GM19438 (cell line): ENCODE data around the gene KIDINS220.

Experiments
- ATAC-seq: cut with Tn5 transposase; IDR thresholded peaks from one replicate; pipeline ENCODE4 v1.9.1; 2021; ENCODE audit warnings: low read depth; ENCODE audit not compliant: unreplicated experiment

Gene KIDINS220

DNA sequence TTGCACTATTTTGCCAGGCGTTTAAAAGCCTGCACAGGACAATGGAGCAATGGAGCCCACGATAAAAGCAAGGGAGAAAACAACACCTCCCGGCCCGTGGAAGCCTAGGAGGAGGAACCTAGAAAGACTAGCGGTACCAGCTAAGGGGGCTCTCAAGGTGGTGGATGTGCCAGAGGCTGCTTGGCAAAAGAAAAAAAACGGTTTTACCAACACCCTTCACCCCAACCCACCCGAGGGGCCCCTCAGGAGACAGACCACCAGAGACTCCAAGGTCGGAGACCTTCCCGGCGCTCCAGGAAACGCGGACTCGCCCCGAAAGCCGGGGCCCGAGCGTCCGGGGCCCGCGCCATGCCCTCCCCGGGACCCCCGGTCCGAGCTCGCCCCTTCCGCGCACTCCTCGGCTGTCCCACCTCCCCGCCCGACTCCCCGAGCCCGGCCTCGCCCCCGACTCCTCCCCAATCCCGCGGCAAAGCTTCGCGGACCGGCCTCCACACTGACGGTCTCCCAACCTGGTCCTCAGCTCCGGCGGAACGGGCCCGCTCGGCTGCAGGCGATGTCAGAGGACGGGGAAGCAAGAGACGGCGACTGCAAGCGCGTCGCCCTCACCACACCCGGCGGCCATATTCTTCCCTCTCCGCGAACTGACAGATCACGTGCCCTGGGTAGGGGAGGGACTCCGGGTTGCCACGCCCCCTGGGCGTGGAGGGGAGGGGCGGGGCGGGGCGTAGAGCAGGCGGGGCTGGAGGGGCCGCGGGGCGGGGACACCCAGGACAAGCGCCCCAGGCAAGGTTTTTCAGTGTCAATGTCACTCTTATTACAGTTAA is at the start of gene KIDINS220:
Gene KIDINS220, minus strand, starts transcription at position 643 of the 824 bp plus-strand sequence. CDS start 10,520 bp downstream, outside the sequence.
- peak; percentile 86 for ATAC-seq

DNA sequence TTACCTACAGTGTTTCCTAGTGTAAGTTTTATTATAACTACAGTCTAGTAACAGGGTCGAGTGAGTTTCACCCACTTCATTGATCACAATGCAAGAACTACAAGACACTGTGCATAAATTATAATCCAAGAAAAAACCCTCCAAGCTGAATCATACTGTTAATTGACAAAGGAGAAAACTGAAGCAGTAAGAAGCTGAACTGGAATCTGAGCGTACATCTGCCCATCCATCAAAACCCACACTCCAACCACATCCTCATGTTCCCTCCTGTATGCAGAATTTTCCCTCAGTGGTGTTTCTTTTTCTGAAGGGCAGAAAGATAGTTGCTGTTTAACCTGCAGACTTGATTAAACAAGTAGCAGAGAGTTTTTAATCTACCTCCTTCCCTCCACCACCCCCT is 49.5 kb upstream of the KIDINS220 start:
- ATAC-seq, result no peak

DNA sequence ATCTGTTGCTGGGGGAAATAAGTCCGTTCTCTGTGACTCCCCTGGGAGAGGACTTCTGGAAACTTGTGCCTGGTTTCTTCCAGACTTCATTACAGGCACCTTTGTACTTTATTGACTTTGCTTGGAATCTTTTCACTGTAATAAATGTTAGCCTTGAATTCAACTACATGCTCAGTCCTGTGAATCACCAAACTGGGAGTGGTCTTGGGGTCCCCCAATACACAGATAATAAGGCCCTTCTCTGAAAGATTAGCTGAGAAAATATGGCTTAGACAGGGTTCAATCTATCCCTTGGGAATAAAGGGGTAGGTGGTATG is 48.7 kb upstream of the KIDINS220 start:
- ATAC-seq, result no peak

DNA sequence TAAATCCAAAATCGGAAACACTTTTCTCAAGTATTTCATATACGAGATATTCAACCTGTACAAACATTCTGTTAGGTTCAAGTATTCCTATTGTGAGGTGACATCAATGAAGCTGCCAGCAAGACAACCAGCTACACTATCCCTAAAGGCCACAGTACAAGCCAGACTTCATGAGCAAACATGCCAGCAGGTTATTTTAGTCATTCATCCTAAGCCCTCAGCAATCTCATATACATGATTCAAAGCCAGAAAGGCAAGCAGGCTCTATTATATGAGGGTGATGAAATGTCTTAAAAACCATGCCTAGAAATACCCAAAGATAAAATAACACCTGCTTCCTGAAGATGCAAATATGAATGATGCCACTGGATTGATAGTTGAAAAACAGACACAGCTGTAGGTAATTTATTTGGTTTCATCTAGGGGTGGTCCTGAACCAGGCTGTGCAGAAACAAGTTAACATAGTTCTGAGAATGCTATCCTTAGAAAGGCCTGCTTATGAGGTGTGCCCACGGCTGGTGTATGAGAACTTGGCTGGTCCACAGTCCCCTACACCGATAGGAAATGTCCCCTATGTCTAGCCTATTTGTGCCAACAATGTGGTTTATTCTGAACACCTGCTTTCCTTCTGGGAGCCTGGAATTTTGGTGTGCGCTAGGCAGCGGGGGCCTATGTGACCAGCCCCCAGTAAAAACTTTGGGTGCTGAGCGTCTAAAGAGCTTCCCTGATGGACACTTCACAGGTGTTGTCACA is 48.2 kb upstream of the KIDINS220 start:
- no peak for ATAC-seq

DNA sequence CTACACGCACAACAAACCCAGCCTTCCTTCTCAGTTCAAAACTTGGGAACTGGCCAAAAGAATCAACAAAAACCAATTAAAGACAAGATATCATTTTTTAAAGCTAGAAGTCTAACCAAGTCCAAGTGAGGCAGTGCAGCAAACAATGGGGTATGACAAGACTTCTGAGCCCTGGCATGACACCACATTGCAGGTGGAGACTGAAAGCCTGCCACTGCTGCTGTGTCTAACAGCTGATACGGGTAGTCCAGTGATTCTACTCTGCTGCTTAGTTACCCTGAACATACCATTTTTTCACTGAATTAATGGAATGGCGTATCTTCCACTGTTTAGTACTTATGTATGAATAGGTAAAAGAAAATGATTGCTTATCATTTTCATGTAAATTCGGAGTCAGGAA is 47.4 kb upstream of the KIDINS220 start:
- no peak for ATAC-seq

DNA sequence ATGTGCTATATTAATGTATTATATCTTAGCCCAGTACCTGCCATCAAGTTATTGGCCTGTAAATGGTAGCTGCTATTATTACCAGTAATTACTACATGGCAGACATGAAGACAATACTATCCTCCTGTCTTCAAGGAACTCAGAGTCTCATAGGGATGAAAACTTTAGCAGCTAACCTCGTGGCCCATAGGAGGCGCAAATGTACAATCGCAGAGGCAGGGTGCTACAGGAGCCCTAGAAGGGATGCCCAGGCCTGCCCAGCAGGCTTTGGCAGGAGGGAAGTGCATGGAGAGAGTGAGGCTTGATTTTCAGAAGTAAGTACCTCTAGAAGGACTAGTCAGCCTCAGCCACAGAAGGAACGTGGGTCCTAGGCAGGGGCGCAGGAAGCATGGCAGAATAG is 44.7 kb upstream of the KIDINS220 start:
- ATAC-seq, result no peak

DNA sequence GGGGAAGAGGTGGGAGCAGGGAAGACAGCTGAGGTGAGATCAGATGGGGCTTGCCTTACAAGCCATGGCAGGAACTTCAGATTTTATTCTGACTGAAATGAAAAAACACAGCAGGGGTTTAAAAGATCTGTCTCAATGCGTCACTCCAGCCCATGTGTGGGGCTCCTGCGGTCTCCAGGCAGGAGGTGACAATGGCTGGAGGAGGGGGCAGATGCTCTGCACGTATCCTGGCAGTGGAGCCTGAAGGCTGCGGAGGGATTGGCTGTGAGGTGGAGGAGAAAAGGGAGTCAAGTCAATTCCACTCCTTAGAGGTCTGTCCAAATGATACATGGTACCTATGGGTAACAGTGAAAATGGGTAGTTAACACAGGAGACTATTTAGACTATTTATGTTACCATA is 40.5 kb upstream of the KIDINS220 start:
- no peak for ATAC-seq

DNA sequence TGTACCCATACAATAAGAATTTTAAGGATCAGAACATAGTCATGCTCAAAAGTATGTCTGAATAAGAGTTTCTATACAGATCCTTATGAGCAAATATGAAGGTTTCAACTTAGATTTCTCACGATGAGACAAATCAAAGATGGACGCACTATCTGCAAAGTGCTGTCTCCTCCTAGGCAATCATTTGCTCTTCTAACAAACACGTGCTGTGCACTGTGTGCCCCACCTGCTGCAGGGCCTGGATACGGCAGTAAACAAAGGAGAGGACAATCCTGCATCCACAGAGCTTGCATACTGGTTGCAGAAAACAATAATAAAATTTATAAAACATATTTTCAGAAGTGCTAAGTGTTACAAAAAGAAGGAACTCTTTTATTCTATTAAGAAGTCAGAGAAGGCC is 39.9 kb upstream of the KIDINS220 start:
- no peak for ATAC-seq

DNA sequence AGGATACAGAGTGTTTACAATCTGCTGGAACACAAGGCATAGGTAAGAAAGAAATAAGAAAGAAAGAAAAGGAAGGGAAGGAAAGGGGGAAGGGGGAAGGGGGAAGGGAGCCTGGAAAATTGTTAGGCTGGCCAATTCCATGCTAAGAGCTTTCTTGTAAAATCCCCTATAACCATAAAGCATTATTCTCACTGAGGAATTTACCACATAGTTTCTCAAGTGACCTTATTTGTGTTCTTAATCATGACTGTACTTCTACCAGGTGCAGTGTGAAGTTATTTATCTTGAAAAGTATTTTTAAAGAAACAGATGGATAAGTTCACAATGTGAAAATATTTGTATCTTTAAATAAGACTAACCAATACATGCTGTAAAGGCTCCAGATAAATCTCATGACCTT is 39.2 kb upstream of the KIDINS220 start:
- ATAC-seq, result no peak

DNA sequence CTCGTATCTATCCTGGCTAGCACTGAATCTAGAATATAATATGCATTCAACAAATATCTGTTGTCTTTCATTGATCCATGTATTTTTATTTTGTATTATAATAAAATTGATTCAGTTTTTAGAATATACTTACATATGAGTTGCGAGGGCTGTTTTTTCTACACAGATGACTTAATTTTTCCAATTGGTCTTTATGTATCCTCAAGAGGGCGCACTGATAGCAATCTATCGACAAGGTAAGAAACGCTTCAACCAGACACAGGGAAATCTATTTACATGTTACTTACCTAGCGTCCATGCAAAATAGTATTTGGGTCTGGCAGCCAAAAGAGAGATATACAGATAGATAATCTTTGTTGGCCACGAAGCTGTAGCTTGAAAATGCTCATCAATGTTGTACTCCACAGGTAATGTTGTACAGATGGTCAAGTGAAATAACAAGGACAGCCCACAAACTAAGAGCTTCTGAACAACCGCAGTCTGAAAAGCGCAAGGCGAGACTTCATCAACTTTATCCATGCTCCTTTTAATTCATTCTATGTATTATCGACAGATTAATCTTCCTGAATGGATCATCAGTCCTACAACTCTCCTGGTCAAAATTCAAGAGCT is 35.5 kb upstream of the KIDINS220 start:
- no peak for ATAC-seq

DNA sequence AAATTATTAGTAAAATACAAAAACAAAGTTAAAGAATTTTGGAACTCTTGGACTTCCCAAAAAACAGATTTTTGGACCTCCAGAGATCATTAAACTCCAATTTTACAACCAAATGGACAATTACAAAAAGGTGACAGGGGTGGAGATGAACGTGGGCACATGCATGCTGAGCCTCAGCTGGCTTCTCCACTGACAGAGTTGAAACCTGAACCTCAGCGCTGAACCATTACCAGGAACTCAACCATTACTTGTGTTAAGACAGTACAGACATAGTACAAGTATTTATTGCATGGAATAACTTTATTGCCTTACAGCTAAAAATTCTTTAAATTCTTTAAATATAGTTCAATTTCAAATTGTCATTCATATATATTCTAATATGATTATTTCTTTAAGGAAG is 33.0 kb upstream of the KIDINS220 start:
- ATAC-seq, result no peak

DNA sequence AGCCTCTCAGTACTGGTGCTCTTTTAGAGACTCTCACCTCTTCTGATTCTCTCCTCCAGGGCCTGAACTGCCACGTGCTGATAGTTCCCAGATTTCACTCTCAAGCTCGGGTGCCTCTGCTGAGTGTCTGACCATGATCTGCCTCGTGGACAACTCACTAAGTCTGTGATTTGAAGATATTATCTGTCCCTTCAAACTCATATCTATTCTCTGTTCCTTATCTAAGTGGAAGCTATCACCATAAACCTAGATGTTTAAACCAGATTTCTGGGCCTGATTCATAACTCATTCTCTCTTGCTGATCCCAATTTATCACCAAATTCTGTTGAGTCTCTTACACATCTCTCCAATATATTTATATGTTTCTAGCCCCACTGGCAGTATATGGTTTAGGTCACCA is 29.9 kb upstream of the KIDINS220 start:
- no peak for ATAC-seq

DNA sequence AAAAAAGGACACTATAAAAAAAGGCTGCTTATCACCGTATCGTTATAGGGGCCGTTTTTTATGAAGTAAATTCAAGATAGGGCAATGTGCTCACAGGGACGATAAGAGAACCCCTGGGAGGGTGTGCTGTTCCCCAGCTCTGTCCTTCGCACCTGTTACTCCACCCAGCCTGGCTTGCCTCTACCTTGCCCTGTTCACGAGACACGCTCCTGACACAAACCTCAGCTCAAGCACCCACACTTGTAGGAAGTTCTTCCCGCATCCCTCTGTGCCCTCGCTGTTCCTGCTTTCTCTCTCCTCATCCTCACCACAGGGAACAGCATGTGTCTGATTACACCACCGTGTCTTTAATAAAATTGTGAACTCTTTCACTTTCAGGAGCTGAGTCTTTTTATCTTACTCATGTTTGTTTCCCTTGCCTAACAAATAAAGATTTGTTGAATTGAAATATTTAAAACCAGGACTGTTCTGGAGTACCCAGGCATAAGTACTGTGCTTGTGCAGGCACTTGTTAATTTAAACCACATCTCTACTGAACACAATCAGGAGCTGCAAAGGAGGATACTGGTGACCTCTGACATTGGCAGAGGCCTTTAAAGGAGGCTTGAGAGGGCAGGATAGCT is 26.0 kb upstream of the KIDINS220 start:
- ATAC-seq, result no peak

DNA sequence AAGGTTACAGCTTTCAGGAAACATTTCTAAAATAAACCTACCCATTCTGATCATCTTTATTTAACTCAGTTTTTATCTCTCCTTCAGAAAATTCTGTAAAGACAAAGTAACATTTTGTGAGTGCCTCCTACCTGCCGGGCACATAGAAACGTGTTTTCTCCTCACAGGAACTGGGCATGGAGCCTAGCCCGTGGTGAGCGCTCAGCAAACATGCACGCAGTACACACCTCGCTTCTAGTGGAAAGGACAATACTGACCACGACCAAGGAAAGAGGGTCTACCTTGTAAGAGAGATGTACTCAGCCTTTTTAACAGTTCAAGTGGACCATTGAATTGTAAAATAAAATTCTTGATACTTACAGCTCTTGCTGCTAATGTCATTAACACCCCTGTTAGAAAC is 24.8 kb upstream of the KIDINS220 start:
- ATAC-seq, result no peak

DNA sequence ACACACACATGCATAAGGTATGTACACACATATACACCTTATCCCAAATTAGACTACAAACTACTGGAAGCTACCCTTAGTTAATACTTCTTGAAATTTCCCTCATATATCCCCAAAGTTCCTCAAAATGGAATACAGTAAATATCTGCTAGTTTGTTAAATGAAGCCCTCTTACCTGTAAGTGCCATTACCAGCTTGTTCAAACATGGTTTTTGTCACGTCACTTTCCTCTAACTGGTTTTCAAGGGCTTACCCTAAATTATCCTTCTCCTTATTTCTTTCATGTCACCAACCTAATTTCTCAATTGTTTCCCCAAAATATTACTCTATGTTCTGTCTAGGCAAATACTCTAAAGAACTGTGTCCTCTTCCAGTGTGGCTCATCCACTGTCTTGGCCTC is 24.4 kb upstream of the KIDINS220 start:
- ATAC-seq, result no peak

DNA sequence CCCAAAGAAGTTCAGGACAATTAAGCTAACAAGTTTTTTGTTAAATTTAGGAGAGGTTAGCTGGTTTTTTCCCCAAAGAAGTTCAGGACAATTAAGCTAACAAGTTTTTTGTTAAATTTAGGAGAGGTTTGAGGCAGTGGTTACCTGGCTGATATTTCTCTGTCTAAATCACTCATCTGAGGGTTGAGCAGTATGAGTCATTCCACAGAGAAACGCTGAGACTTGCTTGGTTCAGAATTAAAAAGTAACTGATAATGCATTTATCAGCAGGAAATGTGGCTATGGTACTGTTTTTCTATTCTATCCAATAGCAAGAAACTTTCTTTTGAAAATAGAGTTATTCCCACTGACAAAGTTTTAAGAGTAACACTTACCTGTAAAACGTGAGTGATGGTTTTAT is 22.8 kb upstream of the KIDINS220 start:
- peak; percentile 62 for ATAC-seq

DNA sequence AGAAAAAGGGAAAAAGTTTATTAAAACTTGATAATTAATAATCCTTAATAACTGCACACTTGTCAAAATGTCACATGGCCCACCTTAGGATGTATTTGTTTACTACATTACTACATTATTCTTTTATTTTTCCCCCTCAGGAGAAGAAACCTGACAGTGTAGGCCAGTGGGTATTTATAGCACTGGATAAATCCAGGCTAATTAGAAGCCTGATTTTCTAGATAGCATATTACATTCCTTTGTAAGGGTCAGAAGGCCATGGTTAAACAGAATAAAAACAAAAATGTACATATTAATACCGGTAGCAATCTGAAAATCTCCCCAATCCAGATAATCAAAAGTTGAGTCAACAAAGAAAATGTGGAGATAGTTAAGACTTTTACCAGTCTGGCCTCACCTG is 21.5 kb upstream of the KIDINS220 start:
- no peak for ATAC-seq

DNA sequence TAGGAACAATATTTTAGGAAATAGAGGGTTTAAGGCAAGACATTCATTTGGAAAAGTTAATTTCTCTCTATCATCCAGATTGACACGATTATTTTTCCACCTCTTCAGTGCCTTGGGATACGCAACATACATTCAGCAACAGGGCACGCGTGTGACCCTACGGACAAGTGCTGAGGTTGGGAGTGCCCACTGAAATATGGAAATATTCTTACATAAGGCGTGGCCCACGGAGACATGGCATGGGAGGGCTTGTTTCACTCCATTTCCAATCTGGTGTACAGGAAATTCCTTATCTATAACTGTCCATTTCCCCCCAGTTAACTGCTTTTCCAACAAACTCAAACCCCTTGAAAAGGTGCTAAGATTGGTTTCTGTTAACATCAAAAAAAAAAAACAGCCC is 20.9 kb upstream of the KIDINS220 start:
- no peak for ATAC-seq

DNA sequence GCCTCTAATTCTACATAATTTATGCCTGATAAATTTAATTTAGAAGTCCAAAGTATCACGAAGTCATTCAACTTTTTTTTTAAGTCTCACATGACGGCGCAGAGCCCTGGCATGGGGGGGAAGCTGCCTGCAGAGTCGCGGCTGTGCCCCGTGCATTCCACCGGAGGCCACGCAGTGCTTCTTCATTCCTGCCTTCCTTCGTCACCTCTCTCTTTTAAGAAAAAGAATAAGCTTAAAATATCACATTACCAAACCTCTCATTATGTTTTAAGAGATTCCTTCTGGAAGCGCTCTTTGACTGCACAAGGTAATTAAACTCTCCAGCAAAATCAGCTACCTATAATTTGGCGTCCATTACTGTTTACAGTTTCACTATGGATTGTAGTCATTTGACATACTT is 20.3 kb upstream of the KIDINS220 start:
- ATAC-seq, result no peak

DNA sequence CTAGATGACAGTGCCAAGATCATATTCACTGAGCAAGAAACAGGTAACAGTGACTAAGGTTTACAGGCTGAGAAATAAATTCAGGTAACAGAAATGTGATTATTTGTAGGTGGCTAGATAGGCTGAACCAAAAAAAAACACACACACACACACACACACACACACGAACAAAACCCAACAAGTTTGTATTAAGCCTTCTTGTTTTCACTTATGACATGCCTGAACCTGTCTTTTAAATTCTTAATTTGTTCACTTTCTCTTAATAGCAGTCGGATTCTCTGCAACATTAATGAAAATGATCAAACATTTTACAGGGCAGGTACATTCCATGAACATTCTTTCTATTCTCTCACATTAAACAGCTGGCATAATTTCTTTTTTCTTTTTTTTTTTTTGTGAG is 18.8 kb upstream of the KIDINS220 start:
- no peak for ATAC-seq

DNA sequence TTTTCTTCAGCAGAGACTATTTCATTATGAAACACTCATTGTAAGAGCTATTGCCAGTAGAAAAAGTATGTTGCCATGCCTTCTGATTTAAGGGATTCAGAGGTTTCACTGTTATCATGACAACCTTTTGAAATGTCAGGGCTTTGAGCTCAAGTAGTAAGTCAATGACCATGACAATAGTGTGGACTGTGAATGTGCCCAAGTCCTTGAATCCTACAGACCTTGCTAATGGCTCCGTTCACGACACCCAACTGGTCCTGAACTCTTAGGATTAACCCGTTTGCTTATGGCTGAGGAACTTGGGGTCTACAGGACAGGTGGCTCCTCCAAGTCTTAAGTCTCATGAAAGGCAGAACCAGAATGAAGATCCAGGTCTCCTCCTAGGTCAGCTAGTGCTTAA is 17.6 kb upstream of the KIDINS220 start:
- ATAC-seq, result no peak
